GM12801 (cell line): Measurements from ENCODE around the gene KLK4.

Source experiments
- CTCF ChIP-seq: IDR thresholded peaks from one replicate; pipeline ENCODE4 v1.5.1; 2011; ENCODE audit warnings: control low read depth; ENCODE audit not compliant: insufficient read length; ENCODE audit errors: extremely low read depth

The KLK4 gene

GRCh38 chr19:50926144-50926543 lies 14.9 kb upstream of the KLK4 start:
- no peak for TF ChIP-seq CTCF

- TF ChIP-seq CTCF, result no peak
Measured at GRCh38 chr19:50925734-50926133, 14.5 kb upstream of the KLK4 start.

- TF ChIP-seq CTCF, result no peak
Measured at GRCh38 chr19:50924586-50924985, 13.4 kb upstream of the KLK4 start.

GRCh38 chr19:50922317-50922853 lies 11.2 kb upstream of the KLK4 start:
- TF ChIP-seq CTCF, result no peak

GRCh38 chr19:50921426-50922316 lies 10.5 kb upstream of the KLK4 start:
- TF ChIP-seq CTCF, result no peak

- TF ChIP-seq CTCF, result no peak
Measured at GRCh38 chr19:50916069-50916468, 4.9 kb upstream of the KLK4 start.

- TF ChIP-seq CTCF, result no peak
Measured at GRCh38 chr19:50912727-50913716, 1.8 kb upstream of the KLK4 start.
